Osteoblast (primary cell): ENCODE results near the gene MAGED4B. TPM values are rescaled to one million over a fixed set of nuclear protein-coding genes. Genes with fewer than 3 reads are reported as not detected.
"Not testable (repeated sequence)": the region's sequence is repeated elsewhere in the genome, so short reads cannot be mapped to it uniquely, and the experiment has no call there.

Source experiments
- DNase-seq: peaks from one replicate; pipeline ENCODE4 v3.0.0; 2011; ENCODE audit warnings: low spot score, mixed read lengths; ENCODE audit not compliant: insufficient read length; ENCODE audit errors: missing footprints
- H2AFZ ChIP-seq: 2 replicates; pipeline ENCODE4 v1.6.0; 2011; ENCODE audit warnings: mild to moderate bottlenecking, low read length
- H3K27ac ChIP-seq: 2 replicates; pipeline ENCODE4 v1.5.1; 2011; ENCODE audit warnings: mild to moderate bottlenecking, low read depth, low read length, moderate library complexity
- H3K27me3 ChIP-seq: 2 replicates; pipeline ENCODE4 v1.6.0; 2012; ENCODE audit warnings: mild to moderate bottlenecking, control low read depth, inconsistent platforms, low read length, moderate library complexity; ENCODE audit not compliant: insufficient read depth
- H3K36me3 ChIP-seq: 2 replicates; pipeline ENCODE4 v1.5.1; 2011; ENCODE audit warnings: mild to moderate bottlenecking, low read length, control low read depth, moderate library complexity; ENCODE audit not compliant: insufficient read depth
- H3K4me1 ChIP-seq: 2 replicates; pipeline ENCODE4 v1.5.1; 2011; ENCODE audit warnings: mild to moderate bottlenecking, low read length, control low read depth, moderate library complexity; ENCODE audit not compliant: insufficient read depth
- H3K4me2 ChIP-seq: 2 replicates; pipeline ENCODE4 v1.6.0; 2011; ENCODE audit warnings: mild to moderate bottlenecking, low read length; ENCODE audit not compliant: insufficient read depth
- H3K4me3 ChIP-seq: fragments of 200-600 bp; sonication (generic); 3 replicates; pipeline ENCODE4 v1.5.1; 2012; ENCODE audit warnings: mild to moderate bottlenecking, low read length, inconsistent platforms; ENCODE audit not compliant: insufficient read depth
- H3K79me2 ChIP-seq: 2 replicates; pipeline ENCODE4 v1.6.0; 2012; ENCODE audit warnings: mild to moderate bottlenecking, low read length, control low read depth, inconsistent platforms; ENCODE audit not compliant: insufficient read depth
- H3K9me3 ChIP-seq: 2 replicates; pipeline ENCODE4 v1.5.1; 2011; ENCODE audit warnings: low read depth, low read length, control low read depth
- H4K20me1 ChIP-seq: 2 replicates; pipeline ENCODE4 v1.6.0; 2012; ENCODE audit warnings: mild to moderate bottlenecking, low read length, control low read depth; ENCODE audit not compliant: insufficient read depth
- CTCF ChIP-seq: IDR thresholded peaks from 2 replicates; pipeline ENCODE4 v1.5.1; 2011; ENCODE audit warnings: mild to moderate bottlenecking, low read depth, low read length, moderate library complexity; ENCODE audit errors: extremely low read depth
- total RNA-seq: library from RNA; depleted of rRNA; stranded (reverse); fragments of >200 nt; gene quantifications from 2 replicates; pipeline ENCODE4 v1.2.3, GENCODE V29; 2012

Gene MAGED4B
- total RNA-seq: 24.6 and 29.8 TPM in 2 replicates

- not testable (repeated sequence) for H4K20me1 ChIP-seq, H3K79me2 ChIP-seq, DNase-seq, H3K4me1 ChIP-seq, H3K4me3 ChIP-seq, H3K36me3 ChIP-seq, H3K27ac ChIP-seq, H3K9me3 ChIP-seq, H2AFZ ChIP-seq, H3K27me3 ChIP-seq, H3K4me2 ChIP-seq
These were observed at the start of gene MAGED4B for GRCh38 chrX:52068666-52069640. Gene MAGED4B, minus strand, starts transcription at chrX:52069183. Its CDS starts 1,011 bp downstream, at chrX:52068172.

GRCh38 chrX:52118262-52118661 is 49.3 kb upstream of the MAGED4B start:
- no peak overlapping the region for H3K27ac ChIP-seq
- H3K4me2 ChIP-seq: no peak overlapping the region
- H4K20me1 ChIP-seq: no peaks in the 10 kb centered on the region
- no peaks in the 10 kb centered on the region for H3K79me2 ChIP-seq
- no peaks in the 10 kb centered on the region for H3K36me3 ChIP-seq
- no peaks in the 10 kb centered on the region for H3K27me3 ChIP-seq
- no peak for DNase-seq
- TF ChIP-seq CTCF: no peak
- H3K4me1 ChIP-seq: no peaks in the 10 kb centered on the region
- no peak overlapping the region for H2AFZ ChIP-seq
- no peak overlapping the region for H3K4me3 ChIP-seq
- H3K9me3 ChIP-seq: no peaks in the 10 kb centered on the region

- TF ChIP-seq CTCF: no peak
- no peaks in the 10 kb centered on the region for H3K27me3 ChIP-seq
- H3K9me3 ChIP-seq: no peaks in the 10 kb centered on the region
- no peaks in the 10 kb centered on the region for H3K79me2 ChIP-seq
- no peaks in the 10 kb centered on the region for H4K20me1 ChIP-seq
- H3K4me1 ChIP-seq: no peaks in the 10 kb centered on the region
- H3K27ac ChIP-seq: no peak overlapping the region
- no peak overlapping the region for H2AFZ ChIP-seq
- H3K4me3 ChIP-seq: no peak overlapping the region
- DNase-seq: no peak
- no peaks in the 10 kb centered on the region for H3K36me3 ChIP-seq
- H3K4me2 ChIP-seq: no peak overlapping the region
These were observed 13.6 kb upstream of the MAGED4B start for GRCh38 chrX:52082578-52082977.

GRCh38 chrX:52078131-52078530 is 9.1 kb upstream of the MAGED4B start:
- Histone ChIP-seq H3K4me2 (no peak overlapping the region), H3K79me2 (no peaks in the 10 kb centered on the region), H2AFZ (no peak overlapping the region), H3K9me3 (no peaks in the 10 kb centered on the region), H3K4me1 (no peaks in the 10 kb centered on the region), H3K27me3 (no peaks in the 10 kb centered on the region), H4K20me1 (no peaks in the 10 kb centered on the region), H3K4me3 (no peak overlapping the region), H3K27ac (no peak overlapping the region), H3K36me3 (no peaks in the 10 kb centered on the region)
- no peak for DNase-seq
- no peak for TF ChIP-seq CTCF

- not testable (repeated sequence) for H3K4me2 ChIP-seq, H3K4me1 ChIP-seq, H3K27ac ChIP-seq, H3K27me3 ChIP-seq, H3K36me3 ChIP-seq, DNase-seq, H2AFZ ChIP-seq, H4K20me1 ChIP-seq, H3K9me3 ChIP-seq, H3K79me2 ChIP-seq, H3K4me3 ChIP-seq
These were observed 26.7 kb downstream of the MAGED4B start for GRCh38 chrX:52042288-52042687.
